OCI-LY7 (cell line): Measurements from ENCODE around the gene RAD51B. TPM values are rescaled to one million over a fixed set of nuclear protein-coding genes. Genes with fewer than 3 reads are reported as not detected.

Experiments used
- BruUV-seq: library from RNA; stranded (reverse); fragments of 400-500 nt; replicated peaks from 2 replicates; lab custom pipeline; 2021; lab: Mats Ljungman, UMichigan
- CTCF ChIA-PET: fragments of 300-600 bp; sonication (Branson Sonifier 250); formaldehyde crosslinking; loops from one replicate; lab custom pipeline; 2022; ENCODE audit warnings: antibody characterized with exemption; ENCODE audit not compliant: unreplicated experiment; lab: Charles Lee
- POLR2A ChIA-PET: fragments of 300-600 bp; sonication (Branson Sonifier 250); formaldehyde crosslinking; loops from one replicate; lab custom pipeline; 2022; ENCODE audit warnings: antibody characterized with exemption; lab: Charles Lee
- DNase-seq: peaks from one replicate; pipeline ENCODE4 v3.0.0-alpha.2; 2015; ENCODE audit warnings: low spot score
- H2AFZ ChIP-seq: fragments of 200-600 bp; sonication (generic), shearing (Covaris generic); 2 replicates; pipeline ENCODE4 v1.6.1; 2014; ENCODE audit warnings: mild to moderate bottlenecking, antibody characterized with exemption, low read length, moderate library complexity
- H3K27ac ChIP-seq: fragments of 200-600 bp; sonication (generic); 2 replicates; pipeline ENCODE4 v1.5.1; 2014; ENCODE audit warnings: mixed run types, low read depth, mild to moderate bottlenecking, moderate library complexity, low read length, inconsistent platforms; ENCODE audit not compliant: poor library complexity, severe bottlenecking
- H3K36me3 ChIP-seq: fragments of 200-600 bp; sonication (generic); 2 replicates; pipeline ENCODE4 v1.6.1; 2014; ENCODE audit warnings: mild to moderate bottlenecking, antibody characterized with exemption, low read length, moderate library complexity, mixed read lengths; ENCODE audit not compliant: insufficient read depth
- H3K4me1 ChIP-seq: fragments of 200-600 bp; sonication (generic); 2 replicates; pipeline ENCODE4 v1.5.1; 2014; ENCODE audit warnings: mild to moderate bottlenecking, low read length; ENCODE audit not compliant: insufficient read depth, poor library complexity, severe bottlenecking
- H3K4me2 ChIP-seq: fragments of 200-600 bp; sonication (generic); 2 replicates; pipeline ENCODE4 v1.6.1; 2014; ENCODE audit warnings: mild to moderate bottlenecking, low read length
- H3K4me3 ChIP-seq: fragments of 200-600 bp; sonication (generic); 2 replicates; pipeline ENCODE4 v1.5.1; 2014; ENCODE audit warnings: mild to moderate bottlenecking, low read depth, low read length; ENCODE audit not compliant: poor library complexity, severe bottlenecking
- H3K79me2 ChIP-seq: fragments of 200-600 bp; sonication (generic); 2 replicates; pipeline ENCODE4 v1.6.1; 2016; ENCODE audit warnings: low read depth, mild to moderate bottlenecking, low read length, moderate library complexity, mixed read lengths; ENCODE audit not compliant: insufficient read depth
- H3K9me2 ChIP-seq: fragments of 200-600 bp; sonication (generic); 2 replicates; pipeline ENCODE4 v1.6.1; 2016; ENCODE audit warnings: mild to moderate bottlenecking, low read length, mixed read lengths; ENCODE audit not compliant: insufficient read depth
- H3K9me3 ChIP-seq: fragments of 200-600 bp; sonication (generic); 2 replicates; pipeline ENCODE4 v1.6.1; 2014; ENCODE audit warnings: mild to moderate bottlenecking, mixed run types, low read length, mixed read lengths
- H4K20me1 ChIP-seq: fragments of 200-600 bp; sonication (generic); 2 replicates; pipeline ENCODE4 v1.6.1; 2014; ENCODE audit warnings: mild to moderate bottlenecking, antibody characterized with exemption, low read length, moderate library complexity, mixed read lengths; ENCODE audit not compliant: insufficient read depth
- EZH2phosphoT487 ChIP-seq: fragments of 200-600 bp; sonication (generic); IDR thresholded peaks from 2 replicates; pipeline ENCODE4 v1.6.1; 2018; ENCODE audit warnings: low read depth, borderline replicate concordance, mild to moderate bottlenecking, mixed run types, antibody characterized with exemption, low read length, moderate library complexity, mixed read lengths
- intact Hi-C: fragments of 100-400 bp; cut with micrococcal nuclease; formaldehyde crosslinking; loops from one replicate; pipeline ENCODE4 v1.10.0; 2022; ENCODE audit not compliant: unreplicated experiment
- total RNA-seq, 2 experiments: library from RNA; depleted of rRNA in 1 of 2; stranded (reverse); fragments of >200 nt in 1 of 2; shearing (Covaris generic) in 1 of 2; gene quantifications; 2 replicates each; pipeline ENCODE4 v1.2.3, GENCODE V29; 2014 to 2022
- TF ChIP-seq, protein P1 (sequence below): fragments of 200-600 bp; sonication (generic); conservative IDR thresholded peaks from 2 replicates; pipeline ENCODE4 v1.5.1; 2014; ENCODE audit warnings: mild to moderate bottlenecking, antibody characterized with exemption, low read length, moderate library complexity, mixed read lengths

Gene RAD51B
- total RNA-seq, 2 experiments from 2014 or later: 41.4 to 89.9 TPM

DNA sequence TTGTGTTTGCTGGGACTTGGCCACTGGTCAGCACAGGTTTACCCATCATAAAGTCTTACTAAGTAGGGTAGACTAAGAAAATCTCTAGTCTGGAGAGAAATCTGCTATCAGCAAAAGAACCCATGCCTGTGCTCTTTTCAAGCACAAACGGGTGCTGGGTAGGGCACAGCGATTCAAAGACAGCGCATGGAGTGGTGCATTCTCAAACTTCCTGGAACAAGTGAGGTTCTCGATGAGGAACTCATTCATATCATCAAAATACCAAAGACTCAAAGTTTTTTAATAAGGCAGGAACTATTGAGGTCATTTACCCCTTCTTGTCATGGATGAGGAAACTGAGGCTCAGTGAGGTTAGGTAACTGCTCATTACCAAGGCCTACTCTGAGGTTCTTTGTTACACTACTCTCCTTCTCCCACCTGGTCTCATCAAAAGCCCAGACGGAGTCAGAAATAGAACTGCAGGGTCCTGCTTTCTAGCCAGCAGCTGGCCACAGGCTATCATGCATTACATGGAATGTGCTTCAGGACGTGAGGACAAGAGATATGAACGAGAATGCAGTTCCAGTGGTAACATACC, 583.0 kb downstream of the RAD51B start:
- POLR2A ChIA-PET: interaction anchor here (1.0 to 2.9 kb wide), 5 partner anchors 8 to 152 kb away, joined by 3 to 19 read pairs (median 4); no protein-coding TSS in a partner anchor
- peak overlapping the region; percentile 42 for H3K4me2 ChIP-seq
- peak overlapping the region; percentile 1 for H3K27ac ChIP-seq

DNA sequence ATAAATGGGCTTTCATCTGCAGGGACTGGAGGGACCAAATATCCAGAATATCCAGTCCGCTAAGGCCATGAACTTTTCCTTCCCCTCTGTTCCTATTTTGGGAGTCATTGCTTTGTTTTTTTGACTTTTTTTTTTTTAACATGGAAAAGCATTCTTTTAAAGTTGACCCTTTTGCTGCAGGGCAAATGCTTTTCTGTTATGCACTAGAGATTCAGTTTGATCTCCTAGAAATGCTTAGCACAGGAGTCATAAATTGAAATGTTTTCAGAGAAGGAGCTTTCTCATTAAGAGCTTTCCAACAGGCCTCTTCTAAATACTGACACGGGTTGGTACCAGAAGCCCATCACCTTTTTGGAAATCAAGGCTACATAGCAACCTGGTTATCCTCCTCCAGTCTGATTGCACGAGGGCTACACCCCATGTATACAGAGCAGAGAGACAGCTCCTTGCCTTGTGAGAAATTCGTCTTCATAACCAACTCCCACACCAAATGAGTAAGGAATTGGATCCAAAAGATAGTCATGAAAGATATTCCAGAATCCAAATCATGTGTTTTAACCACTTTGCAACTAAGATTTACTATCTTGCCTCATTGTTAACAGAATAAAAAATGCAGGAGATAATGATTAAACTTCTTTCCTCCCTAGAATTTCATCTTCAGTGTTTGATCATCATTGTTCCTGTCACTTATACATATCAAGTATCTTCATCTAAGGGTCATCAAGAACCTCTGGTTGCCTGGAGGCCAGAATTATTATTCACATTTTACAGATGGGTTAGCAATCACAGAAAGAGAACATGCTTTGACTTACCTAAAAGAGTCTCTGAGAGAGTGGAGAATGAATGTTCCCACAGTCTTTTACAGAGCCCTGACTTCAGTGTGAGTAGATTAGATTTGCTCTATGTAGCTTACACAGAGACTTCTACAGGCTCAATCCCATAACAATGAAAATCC, 583.9 kb downstream of the RAD51B start:
- Histone ChIP-seq H2AFZ (peak overlapping the region; percentile 23; the same call in 1 of the 2 replicates), H3K4me1 (peaks cover 67% of the 10 kb centered on the region), H3K4me3 (no peak overlapping the region), H3K36me3 (no peaks in the 10 kb centered on the region), H3K9me2 (no peaks in the 10 kb centered on the region), H3K4me2 (peak overlapping the region; percentile 42), H3K27ac (no peak overlapping the region), H3K79me2 (no peaks in the 10 kb centered on the region), H4K20me1 (no peaks in the 10 kb centered on the region), H3K9me3 (no peaks in the 10 kb centered on the region)
- intact Hi-C loops: no loop called here
- ChIA-PET CTCF (no interaction called here), POLR2A (interaction anchor here (0.6 to 1.7 kb wide), 5 partner anchors 23 to 148 kb away, joined by 3 to 4 read pairs (median 3); no protein-coding TSS in a partner anchor)
- BruUV-seq: no TSS peak
- DNase-seq: no peak
- no peak for TF ChIP-seq EZH2phosphoT487

More for the DNA sequence above, 583.0 kb downstream of the RAD51B start:
- Histone ChIP-seq H2AFZ (no peak overlapping the region), H3K79me2 (no peaks in the 10 kb centered on the region), H3K4me1 (peaks cover 63% of the 10 kb centered on the region), H3K9me3 (no peaks in the 10 kb centered on the region), H3K9me2 (no peaks in the 10 kb centered on the region), H4K20me1 (no peaks in the 10 kb centered on the region), H3K4me3 (no peak overlapping the region), H3K36me3 (no peaks in the 10 kb centered on the region)
- intact Hi-C loops: no loop called here
- DNase-seq: no peak
- TF ChIP-seq, protein P1, sequence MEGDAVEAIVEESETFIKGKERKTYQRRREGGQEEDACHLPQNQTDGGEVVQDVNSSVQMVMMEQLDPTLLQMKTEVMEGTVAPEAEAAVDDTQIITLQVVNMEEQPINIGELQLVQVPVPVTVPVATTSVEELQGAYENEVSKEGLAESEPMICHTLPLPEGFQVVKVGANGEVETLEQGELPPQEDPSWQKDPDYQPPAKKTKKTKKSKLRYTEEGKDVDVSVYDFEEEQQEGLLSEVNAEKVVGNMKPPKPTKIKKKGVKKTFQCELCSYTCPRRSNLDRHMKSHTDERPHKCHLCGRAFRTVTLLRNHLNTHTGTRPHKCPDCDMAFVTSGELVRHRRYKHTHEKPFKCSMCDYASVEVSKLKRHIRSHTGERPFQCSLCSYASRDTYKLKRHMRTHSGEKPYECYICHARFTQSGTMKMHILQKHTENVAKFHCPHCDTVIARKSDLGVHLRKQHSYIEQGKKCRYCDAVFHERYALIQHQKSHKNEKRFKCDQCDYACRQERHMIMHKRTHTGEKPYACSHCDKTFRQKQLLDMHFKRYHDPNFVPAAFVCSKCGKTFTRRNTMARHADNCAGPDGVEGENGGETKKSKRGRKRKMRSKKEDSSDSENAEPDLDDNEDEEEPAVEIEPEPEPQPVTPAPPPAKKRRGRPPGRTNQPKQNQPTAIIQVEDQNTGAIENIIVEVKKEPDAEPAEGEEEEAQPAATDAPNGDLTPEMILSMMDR: no peak
- no peak for TF ChIP-seq EZH2phosphoT487
- CTCF ChIA-PET: no interaction called here
- BruUV-seq: no TSS peak

DNA sequence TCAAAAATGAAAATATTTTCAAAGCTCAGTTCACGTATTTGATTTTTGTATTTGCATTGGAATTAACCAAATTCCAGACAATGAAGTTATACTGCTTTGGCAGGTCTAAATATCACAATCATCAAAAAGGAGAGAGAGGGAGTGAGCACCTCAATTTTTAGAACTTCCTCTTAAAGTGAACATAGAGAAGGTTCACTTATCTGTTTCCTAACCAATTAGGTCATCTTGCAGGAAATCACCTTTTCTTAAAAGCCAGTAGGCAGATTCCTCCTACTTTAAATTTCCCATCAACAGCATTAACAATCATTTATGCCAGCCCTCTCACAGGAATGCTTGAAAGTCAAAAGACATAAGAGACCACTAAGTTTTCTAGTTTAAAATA, 584.6 kb downstream of the RAD51B start:
- H3K9me3 ChIP-seq: no peaks in the 10 kb centered on the region
- intact Hi-C loops: no loop called here
- H3K4me2 ChIP-seq: peak overlapping the region; percentile 19
- peaks cover 72% of the 10 kb centered on the region for H3K4me1 ChIP-seq
- peak overlapping the region; percentile 23; the same call in 1 of the 2 replicates for H2AFZ ChIP-seq
- BruUV-seq: no TSS peak
- H3K4me3 ChIP-seq: no peak overlapping the region
- H4K20me1 ChIP-seq: no peaks in the 10 kb centered on the region
- no peak overlapping the region for H3K27ac ChIP-seq
- peak; percentile 33 for DNase-seq
- no peaks in the 10 kb centered on the region for H3K79me2 ChIP-seq
- POLR2A ChIA-PET: interaction anchor here (0.6 to 1.7 kb wide), 2 partner anchors 69 to 149 kb away, joined by 3 read pairs; no protein-coding TSS in a partner anchor
- H3K9me2 ChIP-seq: no peaks in the 10 kb centered on the region
- TF ChIP-seq, protein P1: no peak
- no peak for TF ChIP-seq EZH2phosphoT487
- CTCF ChIA-PET: no interaction called here
- H3K36me3 ChIP-seq: no peaks in the 10 kb centered on the region
